ENCODE results near the gene ZNF205. TPM values are rescaled to one million over a fixed set of nuclear protein-coding genes. Genes with fewer than 3 reads are reported as not detected.

The ZNF205 gene
- total RNA-seq, 1 experiment from 2014 or later: 17.0 TPM

GRCh38 chr16:3084491-3084890 lies 27.9 kb upstream of the ZNF205 start:
- no peak overlapping the region for H3K4me2 ChIP-seq (ENCODE audit: low read length)
- no peaks in the 10 kb centered on the region for H3K9me3 ChIP-seq (ENCODE audit: control insufficient read depth in 1 of 2, insufficient read depth in 1 of 2, low read depth in 1 of 2, low read length in 2 of 2)
- ChIA-PET POLR2A (no interaction called here), RAD21 (ENCODE audit: low non-redundant PET in 1 of 2, low total read pairs in 2 of 2, uncharacterized antibody in 2 of 2, unreplicated experiment in 2 of 2) (no interaction called here), CTCF (no interaction called here)
- H3K27ac ChIP-seq (ENCODE audit: low read depth, low read length): no peak overlapping the region
- no peak overlapping the region for H3K4me3 ChIP-seq (replicated peaks in 1 of 2; ENCODE audit: low read depth in 1 of 2, low read length in 2 of 2)
- no peak overlapping the region for H3K9ac ChIP-seq (ENCODE audit: low read length)
- no peak for TF ChIP-seq FOSL1 (IDR thresholded peaks at IDR 0.05; ENCODE audit: low read depth)
- TF ChIP-seq YY1 (IDR thresholded peaks at IDR 0.05; ENCODE audit: extremely low read depth, insufficient replicate concordance, low read depth, low read length): no peak
- TF ChIP-seq JUND (IDR thresholded peaks at IDR 0.05): no peak
- TF ChIP-seq CBX3 (IDR thresholded peaks at IDR 0.05; ENCODE audit: low read depth): no peak
- TF ChIP-seq POLR2A (IDR thresholded peaks at IDR 0.05; ENCODE audit: borderline replicate concordance, extremely low read depth, insufficient read depth, insufficient read length): no peak
- no peak for TF ChIP-seq CEBPB (IDR thresholded peaks at IDR 0.05; ENCODE audit: low read depth)
- no peaks in the 10 kb centered on the region for H3K9me2 ChIP-seq (ENCODE audit: insufficient read depth)
- no peak for DNase-seq (ENCODE audit: low read depth, low spot score)
- H3K79me2 ChIP-seq (ENCODE audit: insufficient read depth, low read length): no peaks in the 10 kb centered on the region
- H3K36me3 ChIP-seq (ENCODE audit: control insufficient read depth in 1 of 2, insufficient read depth in 2 of 2, low read length in 2 of 2): no peaks in the 10 kb centered on the region
- BruUV-seq (replicated peaks): no TSS peak
- ATAC-seq: no peak
- H3K27me3 ChIP-seq (ENCODE audit: insufficient read depth, low read length): no peaks in the 10 kb centered on the region
- H4K20me1 ChIP-seq (ENCODE audit: insufficient read depth): no peaks in the 10 kb centered on the region
- H2AFZ ChIP-seq (ENCODE audit: low read depth, low read length, poor library complexity, severe bottlenecking): no peak overlapping the region
- H3K4me1 ChIP-seq (ENCODE audit: control insufficient read depth in 1 of 2, insufficient read depth in 2 of 2, low read length in 2 of 2): no peaks in the 10 kb centered on the region
- intact Hi-C loops (cut with micrococcal nuclease): no loop called here

GRCh38 chr16:3084969-3085670 lies 27.3 kb upstream of the ZNF205 start:
- no peak overlapping the region for H3K4me2 ChIP-seq (ENCODE audit: low read length)
- H3K27me3 ChIP-seq (ENCODE audit: insufficient read depth, low read length): no peaks in the 10 kb centered on the region
- no peak overlapping the region for H3K27ac ChIP-seq (ENCODE audit: low read depth, low read length)
- no peaks in the 10 kb centered on the region for H3K9me2 ChIP-seq (ENCODE audit: insufficient read depth)
- intact Hi-C loops (cut with micrococcal nuclease): no loop called here
- no TSS peak for BruUV-seq (replicated peaks)
- H3K9ac ChIP-seq (ENCODE audit: low read length): no peak overlapping the region
- no peak overlapping the region for H2AFZ ChIP-seq (ENCODE audit: low read depth, low read length, poor library complexity, severe bottlenecking)
- DNase-seq (ENCODE audit: low read depth, low spot score): no peak
- TF ChIP-seq YY1 (IDR thresholded peaks at IDR 0.05; ENCODE audit: extremely low read depth, insufficient replicate concordance, low read depth, low read length) (no peak), FOSL1 (IDR thresholded peaks at IDR 0.05; ENCODE audit: low read depth) (no peak)
- no peaks in the 10 kb centered on the region for H3K4me1 ChIP-seq (ENCODE audit: control insufficient read depth in 1 of 2, insufficient read depth in 2 of 2, low read length in 2 of 2)
- no peaks in the 10 kb centered on the region for H3K79me2 ChIP-seq (ENCODE audit: insufficient read depth, low read length)
- no peaks in the 10 kb centered on the region for H4K20me1 ChIP-seq (ENCODE audit: insufficient read depth)
- ChIA-PET CTCF (no interaction called here), POLR2A (no interaction called here), RAD21 (ENCODE audit: low non-redundant PET in 1 of 2, low total read pairs in 2 of 2, uncharacterized antibody in 2 of 2, unreplicated experiment in 2 of 2) (no interaction called here)
- no peak for ATAC-seq
- no peak overlapping the region for H3K4me3 ChIP-seq (replicated peaks in 1 of 2; ENCODE audit: low read depth in 1 of 2, low read length in 2 of 2)
- no peaks in the 10 kb centered on the region for H3K9me3 ChIP-seq (ENCODE audit: control insufficient read depth in 1 of 2, insufficient read depth in 1 of 2, low read depth in 1 of 2, low read length in 2 of 2)
- H3K36me3 ChIP-seq (ENCODE audit: control insufficient read depth in 1 of 2, insufficient read depth in 2 of 2, low read length in 2 of 2): no peaks in the 10 kb centered on the region
